Measurements from ENCODE around the gene PTPRJ. TPM values are rescaled to one million over a fixed set of nuclear protein-coding genes. Genes with fewer than 3 reads are reported as not detected.

Gene PTPRJ
- total RNA-seq, 3 donors from 2014 or later: 13.8 to 22.3 (median 19.0) TPM

GRCh38 chr11:47997063-47998053 is 17.0 kb downstream of the PTPRJ start:
- DNase-seq: no peak
- H3K4me3 Mint-ChIP-seq: no peak overlapping the region

GRCh38 chr11:47998345-47998732 is 18.0 kb downstream of the PTPRJ start:
- peaks cover 70% of the 10 kb centered on the region for H3K4me1 Mint-ChIP-seq (ENCODE audit: low read depth)
- DNase-seq (no peak), ATAC-seq (no peak)
- no peak overlapping the region for H3K4me3 Mint-ChIP-seq
- H3K9me3 Mint-ChIP-seq: no peaks in the 10 kb centered on the region
- no peaks in the 10 kb centered on the region for H3K36me3 Mint-ChIP-seq (ENCODE audit: insufficient read depth)
- no peaks in the 10 kb centered on the region for H3K27me3 Mint-ChIP-seq (ENCODE audit: low read depth)

More at GRCh38 chr11:47997063-47998053, 17.0 kb downstream of the PTPRJ start:
- Mint-ChIP-seq H3K27me3 (ENCODE audit: low read depth) (no peaks in the 10 kb centered on the region), H3K9me3 (no peaks in the 10 kb centered on the region), H3K36me3 (ENCODE audit: insufficient read depth) (no peaks in the 10 kb centered on the region), H3K4me1 (ENCODE audit: low read depth) (peaks cover 73% of the 10 kb centered on the region)
- no peak for ATAC-seq

GRCh38 chr11:47998733-47999359 is 18.5 kb downstream of the PTPRJ start:
- Mint-ChIP-seq H3K4me3 (no peak overlapping the region), H3K36me3 (ENCODE audit: insufficient read depth) (no peaks in the 10 kb centered on the region), H3K4me1 (ENCODE audit: low read depth) (peaks cover 70% of the 10 kb centered on the region)

GRCh38 chr11:48000432-48000831 is 20.1 kb downstream of the PTPRJ start:
- DNase-seq (no peak), ATAC-seq (no peak)
- Mint-ChIP-seq H3K27me3 (ENCODE audit: low read depth) (no peaks in the 10 kb centered on the region), H3K4me3 (no peak overlapping the region), H3K4me1 (ENCODE audit: low read depth) (peaks cover 80% of the 10 kb centered on the region), H3K9me3 (no peaks in the 10 kb centered on the region), H3K36me3 (ENCODE audit: insufficient read depth) (no peaks in the 10 kb centered on the region)

More at GRCh38 chr11:47998733-47999359, 18.5 kb downstream of the PTPRJ start:
- DNase-seq (no peak), ATAC-seq (no peak)
- H3K27me3 Mint-ChIP-seq (ENCODE audit: low read depth): no peaks in the 10 kb centered on the region
- H3K9me3 Mint-ChIP-seq: no peaks in the 10 kb centered on the region

- H3K9me3 Mint-ChIP-seq: no peaks in the 10 kb centered on the region
- peak; percentile 79 for DNase-seq
- ATAC-seq: peak; percentile 83 to 85
- peaks cover 86% of the 10 kb centered on the region for H3K4me1 Mint-ChIP-seq (ENCODE audit: low read depth)
- no peaks in the 10 kb centered on the region for H3K27me3 Mint-ChIP-seq (ENCODE audit: low read depth)
- H3K36me3 Mint-ChIP-seq (ENCODE audit: insufficient read depth): no peaks in the 10 kb centered on the region
- H3K4me3 Mint-ChIP-seq: peak overlapping the region; percentile 57
These were observed 21.2 kb downstream of the PTPRJ start for GRCh38 chr11:48001438-48002021.

- peaks cover 88% of the 10 kb centered on the region for H3K4me1 Mint-ChIP-seq (ENCODE audit: low read depth)
- ATAC-seq: no peak
- H3K4me3 Mint-ChIP-seq: peak overlapping the region; percentile 57
- no peak for DNase-seq
- no peaks in the 10 kb centered on the region for H3K27me3 Mint-ChIP-seq (ENCODE audit: low read depth)
- no peaks in the 10 kb centered on the region for H3K9me3 Mint-ChIP-seq
- H3K36me3 Mint-ChIP-seq (ENCODE audit: insufficient read depth): no peaks in the 10 kb centered on the region
These were observed 22.2 kb downstream of the PTPRJ start for GRCh38 chr11:48002561-48002960.

GRCh38 chr11:48003926-48004325 is 23.6 kb downstream of the PTPRJ start:
- Mint-ChIP-seq H3K27me3 (ENCODE audit: low read depth) (no peaks in the 10 kb centered on the region), H3K9me3 (no peaks in the 10 kb centered on the region), H3K4me1 (ENCODE audit: low read depth) (peaks cover 84% of the 10 kb centered on the region), H3K4me3 (no peak overlapping the region), H3K36me3 (ENCODE audit: insufficient read depth) (no peaks in the 10 kb centered on the region)
- no peak for DNase-seq
- no peak for ATAC-seq

GRCh38 chr11:48004456-48004855 is 24.1 kb downstream of the PTPRJ start:
- ATAC-seq (no peak), DNase-seq (no peak)
- peak overlapping the region; percentile 48 for H3K4me3 Mint-ChIP-seq
- peaks cover 84% of the 10 kb centered on the region for H3K4me1 Mint-ChIP-seq (ENCODE audit: low read depth)
- H3K9me3 Mint-ChIP-seq: no peaks in the 10 kb centered on the region
- H3K36me3 Mint-ChIP-seq (ENCODE audit: insufficient read depth): no peaks in the 10 kb centered on the region
- H3K27me3 Mint-ChIP-seq (ENCODE audit: low read depth): no peaks in the 10 kb centered on the region

GRCh38 chr11:48005136-48005535 is 24.8 kb downstream of the PTPRJ start:
- Mint-ChIP-seq H3K36me3 (ENCODE audit: insufficient read depth) (no peaks in the 10 kb centered on the region), H3K9me3 (no peaks in the 10 kb centered on the region), H3K4me3 (peak overlapping the region; percentile 70), H3K27me3 (ENCODE audit: low read depth) (no peaks in the 10 kb centered on the region), H3K4me1 (ENCODE audit: low read depth) (peaks cover 82% of the 10 kb centered on the region)
- peak; percentile 6 to 8 for ATAC-seq
- peak; percentile 40 for DNase-seq

GRCh38 chr11:48005831-48006270 is 25.5 kb downstream of the PTPRJ start:
- Mint-ChIP-seq H3K36me3 (ENCODE audit: insufficient read depth) (peaks cover 1% of the 10 kb centered on the region), H3K4me1 (ENCODE audit: low read depth) (peaks cover 77% of the 10 kb centered on the region)
- DNase-seq: no peak

GRCh38 chr11:48006301-48006992 is 26.1 kb downstream of the PTPRJ start:
- ATAC-seq (peak; percentile 44 to 46), DNase-seq (no peak)
- Mint-ChIP-seq H3K27me3 (ENCODE audit: low read depth) (no peaks in the 10 kb centered on the region), H3K9me3 (no peaks in the 10 kb centered on the region), H3K36me3 (ENCODE audit: insufficient read depth) (peaks cover 2% of the 10 kb centered on the region), H3K4me1 (ENCODE audit: low read depth) (peaks cover 77% of the 10 kb centered on the region), H3K4me3 (peak overlapping the region; percentile 70)

More at GRCh38 chr11:48005831-48006270, 25.5 kb downstream of the PTPRJ start:
- peak in 1 of 2 donors; percentile 3 for ATAC-seq
- Mint-ChIP-seq H3K27me3 (ENCODE audit: low read depth) (no peaks in the 10 kb centered on the region), H3K9me3 (no peaks in the 10 kb centered on the region), H3K4me3 (peak overlapping the region; percentile 70)

- H3K27me3 Mint-ChIP-seq (ENCODE audit: low read depth): no peaks in the 10 kb centered on the region
- ATAC-seq (no peak), DNase-seq (no peak)
- H3K36me3 Mint-ChIP-seq (ENCODE audit: insufficient read depth): peaks cover 2% of the 10 kb centered on the region
- H3K9me3 Mint-ChIP-seq: no peaks in the 10 kb centered on the region
- peak overlapping the region; percentile 49 for H3K4me3 Mint-ChIP-seq
- H3K4me1 Mint-ChIP-seq (ENCODE audit: low read depth): peaks cover 77% of the 10 kb centered on the region
These were observed 27.3 kb downstream of the PTPRJ start for GRCh38 chr11:48007677-48008076.

- peak; percentile 39 for DNase-seq
- peak; percentile 44 to 46 for ATAC-seq
- Mint-ChIP-seq H3K36me3 (ENCODE audit: insufficient read depth) (peaks cover 2% of the 10 kb centered on the region), H3K27me3 (ENCODE audit: low read depth) (no peaks in the 10 kb centered on the region), H3K4me1 (ENCODE audit: low read depth) (peaks cover 88% of the 10 kb centered on the region), H3K4me3 (peak overlapping the region; percentile 58), H3K9me3 (no peaks in the 10 kb centered on the region)
These were observed 28.6 kb downstream of the PTPRJ start for GRCh38 chr11:48008951-48009270.
